Subcutaneous adipose tissue (tissue), 4 donors: ENCODE data around the gene ZNF407. TPM values are rescaled to one million over a fixed set of nuclear protein-coding genes. Genes with fewer than 3 reads are reported as not detected.

ENCODE experiments used
- CTCF ChIP-seq: fragments of 450-650 bp; IDR thresholded peaks from one replicate; pipeline ENCODE4 v1.5.1; 2016; ENCODE audit warnings: low read depth, mild to moderate bottlenecking, control low read depth, antibody characterized with exemption, moderate library complexity
- total RNA-seq, 4 donors: library from RNA; depleted of rRNA; stranded (reverse); fragments of >200 nt; gene quantifications; one replicate each; pipeline ENCODE4 v1.1.0, GENCODE V29; 2016

ZNF407 gene
- total RNA-seq, 4 donors from 2014 or later: 16.0 to 24.3 (median 19.6) TPM

- TF ChIP-seq CTCF: no peak
These were observed 425.8 kb downstream of the ZNF407 start for GRCh38 chr18:75023473-75023872.

GRCh38 chr18:75024871-75025270, 427.2 kb downstream of the ZNF407 start:
- TF ChIP-seq CTCF: no peak

DNA sequence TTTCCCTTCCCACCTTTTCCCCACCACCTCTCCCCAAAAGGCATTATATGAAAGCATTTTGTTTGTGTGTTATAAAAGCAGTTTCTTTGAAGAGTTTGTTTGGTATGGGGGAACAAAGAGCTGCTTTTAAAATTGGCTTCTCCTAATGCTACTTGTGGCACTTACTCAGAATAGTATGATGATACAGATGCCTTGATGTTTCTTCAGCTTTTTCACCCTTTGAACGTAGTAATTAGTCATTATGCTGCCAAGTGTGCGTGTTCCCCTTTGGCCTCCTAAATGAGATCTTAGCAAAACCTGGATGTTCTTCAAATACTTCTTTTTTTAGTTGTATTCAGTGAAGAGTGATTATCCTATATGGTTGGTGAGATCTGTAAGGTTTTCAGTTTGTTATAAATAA, 427.9 kb downstream of the ZNF407 start:
- no peak for TF ChIP-seq CTCF

DNA sequence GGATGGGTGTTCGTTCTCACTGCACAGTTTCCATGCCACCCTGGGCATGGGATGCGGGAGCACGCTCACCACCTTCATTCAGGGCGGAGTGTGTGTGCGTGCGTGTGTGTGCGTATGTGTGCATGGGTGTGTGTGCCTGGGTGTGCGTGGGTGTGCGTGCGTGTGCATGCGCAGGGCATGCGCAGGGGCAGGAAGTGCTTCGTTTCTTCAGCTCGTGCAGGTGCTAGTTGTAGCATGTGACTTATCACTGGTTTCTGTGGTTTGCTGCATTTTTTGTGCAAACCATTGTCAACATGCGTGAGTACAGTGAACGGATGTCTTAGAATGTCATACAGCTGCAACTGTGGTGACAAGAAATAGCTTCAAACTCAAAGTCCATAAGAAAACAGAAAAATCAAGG, 431.8 kb downstream of the ZNF407 start:
- TF ChIP-seq CTCF: no peak

DNA sequence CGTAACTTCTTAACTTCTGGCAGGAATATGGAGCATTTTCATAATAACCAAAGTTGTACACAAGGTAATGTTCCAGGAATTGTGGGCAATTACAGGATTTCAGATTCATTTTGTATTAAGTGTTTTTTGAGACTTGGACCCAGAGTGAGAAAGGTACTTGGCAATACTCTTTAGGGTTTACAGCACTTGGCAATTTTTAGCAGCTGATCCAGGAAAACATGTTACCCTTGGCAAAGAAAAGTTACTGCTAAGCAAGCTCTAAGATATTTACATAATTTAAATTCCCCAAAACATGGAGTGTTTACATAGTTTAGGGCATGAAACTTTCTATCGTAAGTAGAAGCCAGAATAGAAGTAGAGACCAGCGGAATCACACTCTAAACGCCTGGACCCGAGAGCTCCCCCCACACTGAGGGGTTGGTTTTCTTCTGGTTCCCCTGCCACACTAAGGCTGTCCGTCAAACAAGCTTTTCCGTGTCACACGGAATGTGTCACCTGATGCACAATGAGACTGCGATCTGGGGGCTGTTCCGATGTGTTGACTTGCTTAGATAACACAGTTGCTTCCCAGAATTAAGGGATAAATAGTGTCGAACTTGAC, 434.1 kb downstream of the ZNF407 start:
- TF ChIP-seq CTCF: no peak

DNA sequence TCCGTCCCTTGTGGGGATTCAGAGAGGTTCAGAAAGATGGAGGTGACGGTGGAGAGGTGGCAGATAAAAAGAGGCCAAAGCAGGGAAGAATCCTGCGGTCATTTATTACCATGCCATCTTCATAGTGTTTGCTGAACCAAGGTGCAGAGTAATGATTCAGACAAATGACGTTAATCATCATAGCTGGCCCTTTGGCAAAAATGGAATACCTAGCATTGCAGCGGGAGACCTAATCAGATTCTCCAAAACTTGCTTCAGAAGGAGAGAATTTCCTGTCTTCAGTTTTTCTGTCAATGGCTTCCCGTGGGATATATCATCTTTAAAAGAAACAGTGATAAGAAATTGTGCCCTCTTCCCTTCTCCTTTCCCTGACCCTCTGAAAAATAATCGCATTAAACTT, 435.8 kb downstream of the ZNF407 start:
- TF ChIP-seq CTCF: no peak

- TF ChIP-seq CTCF: no peak
These were observed 437.3 kb downstream of the ZNF407 start for GRCh38 chr18:75034937-75035336.
